Endodermal cell (in vitro differentiated cells): ENCODE data around the gene GPR25. TPM values are rescaled to one million over a fixed set of nuclear protein-coding genes. Genes with fewer than 3 reads are reported as not detected.

Experiments used
- DNase-seq: peaks from one replicate; pipeline ENCODE4 v3.0.0-alpha.2; 2017
- H3K27ac ChIP-seq: 2 replicates; pipeline ENCODE4 v1.5.1; 2013; ENCODE audit warnings: mild to moderate bottlenecking, low read depth, low read length, moderate library complexity
- H3K27me3 ChIP-seq: 2 replicates; pipeline ENCODE4 v1.6.1; 2013; ENCODE audit warnings: mild to moderate bottlenecking, low read length, moderate library complexity; ENCODE audit not compliant: insufficient read depth, control insufficient read depth, poor library complexity, severe bottlenecking
- H3K36me3 ChIP-seq: 2 replicates; pipeline ENCODE4 v1.7.0; 2013; ENCODE audit warnings: mild to moderate bottlenecking, low read length, moderate library complexity; ENCODE audit not compliant: control insufficient read depth, insufficient read depth
- H3K4me1 ChIP-seq: one replicate; pipeline ENCODE4 v1.7.0; 2013; ENCODE audit warnings: low read length; ENCODE audit not compliant: control insufficient read depth, insufficient read depth
- H3K4me3 ChIP-seq: 2 replicates; pipeline ENCODE4 v1.5.1; 2013; ENCODE audit warnings: mild to moderate bottlenecking, low read length, moderate library complexity
- H3K9ac ChIP-seq: 2 replicates; pipeline ENCODE4 v1.6.1; 2013; ENCODE audit warnings: mild to moderate bottlenecking, low read length, moderate library complexity; ENCODE audit not compliant: poor library complexity, severe bottlenecking; ENCODE audit errors: extremely low read depth
- H3K9me3 ChIP-seq: 2 replicates; pipeline ENCODE4 v1.6.1; 2013; ENCODE audit warnings: mild to moderate bottlenecking, low read length, moderate library complexity; ENCODE audit not compliant: control insufficient read depth
- H3K27ac Mint-ChIP-seq: 2 replicates; pipeline ENCODE4 v1.8.0; 2020; ENCODE audit warnings: mixed read lengths
- H3K27me3 Mint-ChIP-seq: 2 replicates; pipeline ENCODE4 v1.8.0; 2021; ENCODE audit warnings: mild to moderate bottlenecking, mixed read lengths; ENCODE audit not compliant: insufficient read depth
- H3K36me3 Mint-ChIP-seq: 2 replicates; pipeline ENCODE4 v1.8.0; 2020; ENCODE audit warnings: low read depth, mixed read lengths
- H3K4me1 Mint-ChIP-seq: 2 replicates; pipeline ENCODE4 v1.8.0; 2020; ENCODE audit warnings: mixed read lengths
- H3K4me3 Mint-ChIP-seq: 2 replicates; pipeline ENCODE4 v1.8.0; 2020; ENCODE audit warnings: mild to moderate bottlenecking, moderate library complexity, mixed read lengths
- H3K9me3 Mint-ChIP-seq: 2 replicates; pipeline ENCODE4 v1.8.0; 2020; ENCODE audit warnings: mild to moderate bottlenecking, mixed read lengths
- WGBS, 2 experiments: methylation state at CpG; one replicate each; pipeline versions ENCODE4 v1.1.5 to v1.1.7; 2013; ENCODE audit warnings: missing lambda C conversion rate in 2 of 2, mixed read lengths in 1 of 2; ENCODE audit not compliant: insufficient coverage in 1 of 2, insufficient read length in 1 of 2; 5-methylcytosine and 5-hydroxymethylcytosine counted together
- total RNA-seq, 2 donors: library from RNA; stranded (reverse); fragmentation: NEBNext Ultra II Directional in 1 of 2; extraction: Animal tissue kit (Norgen Biotek cat#: 25700) in 1 of 2; gene quantifications; 2 replicates in 1 of 2; 3 replicates in 1 of 2; pipeline ENCODE4 v1.2.1, GENCODE V29; 2021
- TF ChIP-seq, protein P1 (sequence below): fragments of 200-600 bp; sonication (generic); conservative IDR thresholded peaks from 2 replicates; pipeline ENCODE4 v1.5.0; 2021; ENCODE audit warnings: antibody characterized with exemption, mild to moderate bottlenecking

Gene GPR25
- total RNA-seq, 2 donors from 2014 or later, result not detected

DNA sequence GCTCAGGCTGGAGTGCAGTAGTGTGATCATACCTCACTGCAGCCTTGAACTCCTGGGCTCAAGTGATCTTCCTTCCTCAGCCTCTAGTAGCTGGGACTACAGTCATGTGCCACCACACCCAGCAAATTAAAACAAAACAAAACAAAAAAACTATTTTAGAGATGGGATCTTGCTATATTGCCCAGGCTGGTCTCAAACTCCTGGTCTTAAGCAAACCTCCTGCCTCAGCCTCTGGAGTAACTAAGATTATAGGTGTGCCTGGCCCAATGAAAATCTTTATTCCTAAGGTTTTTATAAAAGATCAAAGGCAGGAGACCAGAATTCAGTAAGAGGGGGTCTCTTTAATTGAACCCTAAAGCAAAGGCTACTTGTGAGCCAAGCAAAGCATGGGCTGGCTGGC lies 32.0 kb downstream of the GPR25 start:
- Histone ChIP-seq H3K36me3 (peaks cover 56% of the 10 kb centered on the region), H3K27me3 (no peaks in the 10 kb centered on the region), H3K9me3 (no peaks in the 10 kb centered on the region), H3K27ac (no peak overlapping the region), H3K9ac (no peak overlapping the region), H3K4me3 (no peak overlapping the region), H3K4me1 (no peaks in the 10 kb centered on the region)
- DNase-seq, result no peak
- Mint-ChIP-seq H3K9me3 (no peaks in the 10 kb centered on the region), H3K27me3 (no peaks in the 10 kb centered on the region), H3K4me3 (no peak overlapping the region), H3K36me3 (peaks cover 73% of the 10 kb centered on the region), H3K27ac (no peak overlapping the region), H3K4me1 (no peaks in the 10 kb centered on the region)
- TF ChIP-seq, protein P1, sequence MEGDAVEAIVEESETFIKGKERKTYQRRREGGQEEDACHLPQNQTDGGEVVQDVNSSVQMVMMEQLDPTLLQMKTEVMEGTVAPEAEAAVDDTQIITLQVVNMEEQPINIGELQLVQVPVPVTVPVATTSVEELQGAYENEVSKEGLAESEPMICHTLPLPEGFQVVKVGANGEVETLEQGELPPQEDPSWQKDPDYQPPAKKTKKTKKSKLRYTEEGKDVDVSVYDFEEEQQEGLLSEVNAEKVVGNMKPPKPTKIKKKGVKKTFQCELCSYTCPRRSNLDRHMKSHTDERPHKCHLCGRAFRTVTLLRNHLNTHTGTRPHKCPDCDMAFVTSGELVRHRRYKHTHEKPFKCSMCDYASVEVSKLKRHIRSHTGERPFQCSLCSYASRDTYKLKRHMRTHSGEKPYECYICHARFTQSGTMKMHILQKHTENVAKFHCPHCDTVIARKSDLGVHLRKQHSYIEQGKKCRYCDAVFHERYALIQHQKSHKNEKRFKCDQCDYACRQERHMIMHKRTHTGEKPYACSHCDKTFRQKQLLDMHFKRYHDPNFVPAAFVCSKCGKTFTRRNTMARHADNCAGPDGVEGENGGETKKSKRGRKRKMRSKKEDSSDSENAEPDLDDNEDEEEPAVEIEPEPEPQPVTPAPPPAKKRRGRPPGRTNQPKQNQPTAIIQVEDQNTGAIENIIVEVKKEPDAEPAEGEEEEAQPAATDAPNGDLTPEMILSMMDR, result no peak

DNA sequence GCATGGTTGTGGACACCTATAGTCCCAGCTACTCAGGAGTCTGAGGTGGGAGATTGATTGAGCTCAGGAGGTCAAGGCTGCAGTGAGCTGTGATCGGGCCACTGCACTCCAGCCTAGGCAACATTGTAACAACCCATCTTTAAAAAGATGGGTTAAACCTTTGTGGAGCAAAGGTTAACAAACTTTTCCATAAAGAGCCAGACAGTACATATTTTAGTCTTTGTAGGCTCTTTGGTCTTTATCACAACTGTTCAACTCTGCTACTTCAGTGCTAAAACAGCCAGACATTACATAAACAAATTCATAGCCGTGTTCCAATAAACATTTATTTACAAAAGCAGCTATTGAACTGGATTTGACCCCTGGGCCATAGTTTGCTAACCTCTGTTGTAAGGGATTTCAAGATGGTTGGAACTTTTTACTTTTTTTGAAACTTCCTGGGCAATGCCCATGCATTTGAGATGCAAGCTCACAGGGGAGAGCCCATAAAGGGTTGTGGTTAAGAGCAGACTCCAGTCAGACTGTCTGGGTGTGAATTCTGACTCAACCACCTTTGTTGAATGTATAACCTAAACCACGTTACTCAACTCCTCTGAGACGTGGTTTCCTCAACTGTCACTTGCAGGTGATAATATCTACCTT lies 32.8 kb downstream of the GPR25 start:
- Mint-ChIP-seq H3K4me1 (no peaks in the 10 kb centered on the region), H3K27me3 (no peaks in the 10 kb centered on the region), H3K27ac (no peak overlapping the region), H3K4me3 (no peak overlapping the region), H3K9me3 (no peaks in the 10 kb centered on the region), H3K36me3 (peaks cover 76% of the 10 kb centered on the region)
- Histone ChIP-seq H3K36me3 (peaks cover 63% of the 10 kb centered on the region), H3K27ac (no peak overlapping the region), H3K27me3 (no peaks in the 10 kb centered on the region), H3K4me3 (no peak overlapping the region), H3K9ac (no peak overlapping the region), H3K4me1 (no peaks in the 10 kb centered on the region), H3K9me3 (no peaks in the 10 kb centered on the region)
- no peak for DNase-seq
- TF ChIP-seq, protein P1, result no peak
- WGBS, 2 experiments, result 89% methylated on average over 3 to 4 of the region's 4 CpGs

- H3K36me3 ChIP-seq, result peaks cover 67% of the 10 kb centered on the region
- no peaks in the 10 kb centered on the region for H3K9me3 Mint-ChIP-seq
- no peak overlapping the region for H3K27ac ChIP-seq
- WGBS, 2 experiments, result 82 to 97% methylated on average over 1 to 2 of the region's 2 CpGs
- H3K4me1 Mint-ChIP-seq, result no peaks in the 10 kb centered on the region
- H3K27me3 ChIP-seq, result no peaks in the 10 kb centered on the region
- H3K4me3 Mint-ChIP-seq, result no peak overlapping the region
- no peak overlapping the region for H3K27ac Mint-ChIP-seq
- H3K4me1 ChIP-seq, result no peaks in the 10 kb centered on the region
- DNase-seq, result no peak
- H3K9me3 ChIP-seq, result no peaks in the 10 kb centered on the region
- H3K4me3 ChIP-seq, result no peak overlapping the region
- no peak overlapping the region for H3K9ac ChIP-seq
- TF ChIP-seq, protein P1, result no peak
- no peaks in the 10 kb centered on the region for H3K27me3 Mint-ChIP-seq
- H3K36me3 Mint-ChIP-seq, result peaks cover 74% of the 10 kb centered on the region
Observed at GRCh38 chr1:200906491-200906890, 33.7 kb downstream of the GPR25 start.
